ENCODE results near the gene RGS17.

RGS17 gene

GRCh38 chr6:152982904-152983636 is 148.0 kb downstream of the RGS17 start, which contains the start of gene FBXO5:
Gene FBXO5 (minus strand): TSS chr6:152983041. CDS start chr6:152982959, 82 bp downstream.
- no peak for TF ChIP-seq CTCF (IDR thresholded peaks at IDR 0.05; ENCODE audit: control insufficient read depth, extremely low read depth, insufficient read depth)
- H3K4me3 ChIP-seq (ENCODE audit: low read depth, low read length), result peak within 1 kb of the TSS; percentile 69
- peak; percentile 89 for DNase-seq (ENCODE audit: low read depth)

- TF ChIP-seq CTCF (IDR thresholded peaks at IDR 0.05; ENCODE audit: control insufficient read depth, extremely low read depth, insufficient read depth), result no peak
- H3K4me3 ChIP-seq (ENCODE audit: low read depth, low read length), result peak overlapping the region; percentile 69
- no peak for DNase-seq (ENCODE audit: low read depth)
Observed at GRCh38 chr6:152981989-152982903, 148.8 kb downstream of the RGS17 start.

GRCh38 chr6:152981219-152981618 is 149.9 kb downstream of the RGS17 start:
- H3K4me3 ChIP-seq (ENCODE audit: low read depth, low read length), result peak overlapping the region; percentile 69
- no peak for TF ChIP-seq CTCF (IDR thresholded peaks at IDR 0.05; ENCODE audit: control insufficient read depth, extremely low read depth, insufficient read depth)
- no peak for DNase-seq (ENCODE audit: low read depth)

GRCh38 chr6:152980656-152981055 is 150.4 kb downstream of the RGS17 start:
- no peak for DNase-seq (ENCODE audit: low read depth)
- H3K4me3 ChIP-seq (ENCODE audit: low read depth, low read length), result peak overlapping the region; percentile 69
- no peak for TF ChIP-seq CTCF (IDR thresholded peaks at IDR 0.05; ENCODE audit: control insufficient read depth, extremely low read depth, insufficient read depth)

GRCh38 chr6:152979116-152979515 is 152.0 kb downstream of the RGS17 start:
- TF ChIP-seq CTCF (IDR thresholded peaks at IDR 0.05; ENCODE audit: control insufficient read depth, extremely low read depth, insufficient read depth), result no peak
- no peak for DNase-seq (ENCODE audit: low read depth)
- H3K4me3 ChIP-seq (ENCODE audit: low read depth, low read length), result no peak overlapping the region

- no peak for TF ChIP-seq CTCF (IDR thresholded peaks at IDR 0.05; ENCODE audit: control insufficient read depth, extremely low read depth, insufficient read depth)
- H3K4me3 ChIP-seq (ENCODE audit: low read depth, low read length), result no peak overlapping the region
- no peak for DNase-seq (ENCODE audit: low read depth)
Observed at GRCh38 chr6:152978058-152978457, 153.0 kb downstream of the RGS17 start.
